HG02588 (cell line): Measurements from ENCODE around the gene KLC1.
"Not testable (repeated sequence)": the region's sequence is repeated elsewhere in the genome, so short reads cannot be mapped to it uniquely, and the experiment has no call there.

Experiments
- ATAC-seq: cut with Tn5 transposase; IDR thresholded peaks from one replicate; pipeline ENCODE4 v1.9.1; 2021; ENCODE audit warnings: mild to moderate bottlenecking, moderate library complexity; ENCODE audit not compliant: unreplicated experiment

Gene KLC1

GRCh38 chr14:103624860-103625259 is 4.2 kb upstream of the KLC1 start:
- ATAC-seq, result no peak

GRCh38 chr14:103625356-103626095 is 3.5 kb upstream of the KLC1 start:
- ATAC-seq, result no peak

- ATAC-seq, result no peak
Observed at GRCh38 chr14:103626146-103626850, 2.7 kb upstream of the KLC1 start.

GRCh38 chr14:103627073-103628025 is 1.7 kb upstream of the KLC1 start:
- no peak for ATAC-seq

DNA sequence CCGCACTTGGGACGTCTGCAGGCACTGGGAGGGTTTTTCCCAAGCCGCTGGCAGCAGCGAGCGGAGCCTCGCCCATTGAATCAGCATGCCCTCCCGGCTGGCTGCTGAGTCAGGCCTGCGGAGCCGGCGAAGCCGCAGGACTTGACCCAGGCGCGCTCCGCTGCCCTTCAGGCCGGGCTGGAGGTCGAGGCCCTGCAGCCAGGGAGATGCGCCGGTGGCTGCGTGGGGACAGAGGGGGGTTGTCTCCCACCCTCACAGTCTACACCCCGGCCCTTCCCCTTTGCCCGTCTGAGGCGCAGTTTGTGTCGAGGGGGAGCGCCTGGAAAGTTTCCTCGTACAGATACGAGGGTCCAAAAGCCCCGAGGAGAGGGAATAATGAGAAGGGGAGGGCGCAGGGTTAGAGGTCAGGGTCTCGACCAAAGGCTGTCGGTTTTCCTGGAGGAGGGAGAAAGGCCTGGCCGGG is 759 bp upstream of the KLC1 start:
- no peak for ATAC-seq

GRCh38 chr14:103629503-103630121 is 601 bp downstream of the KLC1 start:
- peak; percentile 23 for ATAC-seq

DNA sequence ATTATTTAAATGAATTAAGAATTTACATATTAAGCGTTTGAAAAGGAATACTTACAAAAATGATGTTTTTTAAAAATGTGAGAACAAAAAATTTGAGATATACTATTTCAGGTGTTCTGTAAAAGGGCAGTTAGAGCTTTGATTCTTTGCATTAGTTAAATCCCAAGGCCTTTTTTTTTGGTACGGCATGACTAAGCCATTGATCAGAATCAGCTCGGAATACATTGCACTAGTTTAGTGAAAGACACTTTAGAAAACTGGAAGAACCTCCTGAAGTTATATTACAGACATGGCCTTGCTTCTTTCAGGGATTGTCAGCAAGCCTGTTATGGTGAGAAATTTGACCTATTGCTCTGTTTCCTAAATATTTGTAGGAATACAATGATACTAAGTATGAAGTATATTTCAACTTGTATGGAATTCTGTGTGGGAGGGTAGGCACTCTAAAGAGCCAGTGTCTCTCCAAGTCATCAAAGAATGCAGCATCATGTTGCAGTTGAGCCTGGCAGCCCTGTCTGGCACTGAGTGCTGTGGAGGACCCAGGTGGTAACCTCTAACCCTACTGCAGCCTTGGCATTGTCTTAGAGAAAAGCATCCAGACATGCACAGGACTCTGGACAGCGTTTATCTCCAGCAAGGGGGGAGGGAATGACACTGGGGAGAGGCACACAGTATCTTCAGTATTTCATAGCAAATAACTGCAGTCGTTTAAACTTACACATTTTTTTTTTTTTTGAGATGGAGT is 1.5 kb downstream of the KLC1 start:
- ATAC-seq, result no peak

DNA sequence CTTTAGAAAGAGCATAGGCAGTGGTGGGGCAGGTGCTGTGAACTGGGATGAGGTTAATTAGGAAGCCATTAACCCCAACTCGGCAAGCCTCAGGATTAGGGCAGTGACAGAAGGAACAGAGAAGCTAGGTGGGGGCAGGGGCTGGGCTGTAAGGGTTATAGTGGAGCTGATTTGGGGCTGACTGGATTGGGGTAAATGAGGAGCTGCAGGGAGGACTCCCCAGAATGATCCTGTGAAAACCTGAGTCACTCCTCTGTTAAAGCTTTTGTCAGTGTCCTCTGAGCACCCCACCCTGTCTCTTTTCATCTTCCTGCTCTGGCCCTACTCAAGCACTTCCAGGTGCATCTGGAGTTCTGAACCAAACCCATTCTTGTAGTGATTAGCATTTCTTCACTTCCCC is 4.4 kb downstream of the KLC1 start:
- no peak for ATAC-seq

- no peak for ATAC-seq
Observed at GRCh38 chr14:103634156-103634555, 5.1 kb downstream of the KLC1 start.

DNA sequence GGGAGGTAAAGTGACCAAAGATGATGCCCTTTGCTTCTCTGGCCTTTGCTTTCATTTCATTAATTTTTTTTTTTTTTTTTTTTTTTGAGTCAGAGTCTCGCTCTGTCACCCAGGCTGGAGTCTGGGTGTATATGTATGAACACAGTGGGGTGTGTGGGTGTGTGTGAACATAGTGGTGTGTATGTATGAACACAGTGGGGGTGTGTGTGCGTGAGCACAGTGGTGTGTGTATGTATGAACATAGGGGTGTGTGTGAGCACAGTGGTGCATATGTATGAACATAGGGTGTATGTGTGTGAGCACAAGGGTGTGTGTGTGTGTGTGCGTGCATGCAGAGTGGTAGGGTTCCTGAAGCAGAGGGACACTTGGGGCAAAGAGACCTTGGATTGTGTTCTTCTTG is 9.6 kb downstream of the KLC1 start:
- no peak for ATAC-seq

GRCh38 chr14:103641161-103641560 is 12.2 kb downstream of the KLC1 start:
- no peak for ATAC-seq

- ATAC-seq, result no peak
Observed at GRCh38 chr14:103646189-103646588, 17.2 kb downstream of the KLC1 start.

- ATAC-seq, result no peak
Observed at GRCh38 chr14:103649001-103649400, 20.0 kb downstream of the KLC1 start.

- no peak for ATAC-seq
Observed at GRCh38 chr14:103650213-103650612, 21.2 kb downstream of the KLC1 start.

- no peak for ATAC-seq
Observed at GRCh38 chr14:103651585-103651984, 22.6 kb downstream of the KLC1 start.

DNA sequence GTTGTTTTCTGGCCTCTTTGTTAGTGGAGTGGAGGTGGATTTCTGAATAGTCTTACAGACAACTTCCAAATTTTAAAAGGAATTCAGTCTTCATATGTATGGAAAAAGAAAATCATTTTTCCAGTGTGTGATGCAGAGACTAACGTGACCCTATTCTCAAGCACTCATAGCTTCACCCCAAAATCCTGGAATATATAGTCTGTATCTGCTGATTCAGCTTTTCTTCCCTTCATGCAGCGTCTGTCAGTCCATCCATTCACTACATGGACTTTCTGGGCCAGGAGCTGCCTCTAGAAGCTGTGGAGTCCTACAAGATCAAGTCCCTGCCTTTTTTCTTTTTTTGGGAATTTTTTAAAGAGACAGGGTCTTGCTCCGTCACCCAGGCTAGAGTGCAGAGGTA is 23.8 kb downstream of the KLC1 start:
- ATAC-seq, result no peak

GRCh38 chr14:103653336-103653735 is 24.3 kb downstream of the KLC1 start:
- not testable (repeated sequence) for ATAC-seq

- no peak for ATAC-seq
Observed at GRCh38 chr14:103653805-103654204, 24.8 kb downstream of the KLC1 start.

- no peak for ATAC-seq
Observed at GRCh38 chr14:103654619-103655018, 25.6 kb downstream of the KLC1 start.
